Spleen (tissue), 7 donors: ENCODE measurements around the gene WDR82.

ENCODE experiments used
- POLR2A ChIP-seq, 3 donors: fragments of 450-650 bp; IDR thresholded peaks; one replicate each; pipeline ENCODE4 v1.5.1; 2017; ENCODE audit warnings: antibody characterized with exemption in 3 of 3, mild to moderate bottlenecking in 1 of 3
- POLR2AphosphoS5 ChIP-seq, 3 donors: sonication (generic); formaldehyde crosslinking; IDR thresholded peaks; one replicate each; pipeline ENCODE4 v1.5.1; 2017; ENCODE audit warnings: antibody characterized with exemption in 3 of 3
- TF ChIP-seq, protein P1 (sequence below), 11 experiments: fragments of 200-600 bp in 7 of 11; fragments of 450-650 bp in 4 of 11; sonication (generic) in 4 of 11; IDR thresholded peaks in 8 of 11; conservative IDR thresholded peaks in 3 of 11; 1 replicate in 7 of 11; 2 replicates in 4 of 11; pipeline versions ENCODE4 v1.4.0 to v1.8.0; 2016 to 2021; ENCODE audit warnings: antibody characterized with exemption in 11 of 11, inconsistent platforms in 4 of 11, mild to moderate bottlenecking in 1 of 11
- donor health status: DM: no; HTN: no; CAD: no; lungs with moderate emphysema.
- donor health status: DM: no; HTN: no; CAD: no.
- donor health status: DM: no; HTN: no; CAD: no.

DNA sequence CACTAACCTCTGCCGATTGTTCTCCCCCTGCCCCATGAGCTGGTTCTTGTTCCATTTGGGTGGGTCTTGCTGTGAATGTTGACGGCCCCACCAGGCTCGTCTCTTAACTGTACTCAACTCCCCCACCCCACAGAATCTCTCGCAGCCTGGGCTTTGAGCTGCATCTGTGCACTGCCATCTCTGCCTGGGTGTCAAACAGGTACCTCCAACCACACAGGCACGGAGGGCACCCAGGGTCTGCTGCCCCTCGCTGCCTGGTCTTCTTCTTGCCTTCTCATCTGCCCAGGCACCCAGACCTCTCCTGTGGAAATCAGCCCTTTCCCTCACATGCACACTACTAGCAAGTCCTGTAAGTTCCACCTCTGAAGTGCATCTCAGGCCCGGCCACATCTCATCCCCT is 63.1 kb downstream of the WDR82 start:
- TF ChIP-seq, protein P1, sequence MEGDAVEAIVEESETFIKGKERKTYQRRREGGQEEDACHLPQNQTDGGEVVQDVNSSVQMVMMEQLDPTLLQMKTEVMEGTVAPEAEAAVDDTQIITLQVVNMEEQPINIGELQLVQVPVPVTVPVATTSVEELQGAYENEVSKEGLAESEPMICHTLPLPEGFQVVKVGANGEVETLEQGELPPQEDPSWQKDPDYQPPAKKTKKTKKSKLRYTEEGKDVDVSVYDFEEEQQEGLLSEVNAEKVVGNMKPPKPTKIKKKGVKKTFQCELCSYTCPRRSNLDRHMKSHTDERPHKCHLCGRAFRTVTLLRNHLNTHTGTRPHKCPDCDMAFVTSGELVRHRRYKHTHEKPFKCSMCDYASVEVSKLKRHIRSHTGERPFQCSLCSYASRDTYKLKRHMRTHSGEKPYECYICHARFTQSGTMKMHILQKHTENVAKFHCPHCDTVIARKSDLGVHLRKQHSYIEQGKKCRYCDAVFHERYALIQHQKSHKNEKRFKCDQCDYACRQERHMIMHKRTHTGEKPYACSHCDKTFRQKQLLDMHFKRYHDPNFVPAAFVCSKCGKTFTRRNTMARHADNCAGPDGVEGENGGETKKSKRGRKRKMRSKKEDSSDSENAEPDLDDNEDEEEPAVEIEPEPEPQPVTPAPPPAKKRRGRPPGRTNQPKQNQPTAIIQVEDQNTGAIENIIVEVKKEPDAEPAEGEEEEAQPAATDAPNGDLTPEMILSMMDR (IDR thresholded peaks at IDR 0.05 in 8 of 11, conservative IDR thresholded peaks at IDR 0.05 in 3 of 11), result no peak
- no peak for TF ChIP-seq POLR2AphosphoS5 (IDR thresholded peaks at IDR 0.05)
- TF ChIP-seq POLR2A (IDR thresholded peaks at IDR 0.05), result no peak
